Measurements from ENCODE around the gene TBCD.
"Not testable (repeated sequence)": the region's sequence is repeated elsewhere in the genome, so short reads cannot be mapped to it uniquely, and the experiment has no call there.

TBCD gene

GRCh38 chr17:82767041-82767754 is 15.3 kb downstream of the TBCD start:
- no peak for DNase-seq (ENCODE audit: low read depth)

- no peak for DNase-seq (ENCODE audit: low read depth)
These were observed 17.2 kb downstream of the TBCD start for GRCh38 chr17:82769041-82769440.

GRCh38 chr17:82772026-82772425 is 20.2 kb downstream of the TBCD start:
- no peak for DNase-seq (ENCODE audit: low read depth)

GRCh38 chr17:82774456-82774855 is 22.6 kb downstream of the TBCD start:
- not testable (repeated sequence) for DNase-seq (ENCODE audit: low read depth)

GRCh38 chr17:82775001-82775823 is 23.3 kb downstream of the TBCD start:
- no peak for DNase-seq (ENCODE audit: low read depth)

- no peak for DNase-seq (ENCODE audit: low read depth)
These were observed 24.6 kb downstream of the TBCD start for GRCh38 chr17:82776454-82776853.

- DNase-seq (ENCODE audit: low read depth): not testable (repeated sequence)
These were observed 26.0 kb downstream of the TBCD start for GRCh38 chr17:82777778-82778375.

GRCh38 chr17:82779541-82779940 is 27.7 kb downstream of the TBCD start:
- no peak for DNase-seq (ENCODE audit: low read depth)

- DNase-seq (ENCODE audit: low read depth): no peak
These were observed 28.3 kb downstream of the TBCD start for GRCh38 chr17:82780195-82780594.

- DNase-seq (ENCODE audit: low read depth): no peak
These were observed 29.4 kb downstream of the TBCD start for GRCh38 chr17:82780971-82781893.

GRCh38 chr17:82781894-82782274 is 30.0 kb downstream of the TBCD start:
- DNase-seq (ENCODE audit: low read depth): peak; percentile 82

GRCh38 chr17:82782657-82783207 is 30.9 kb downstream of the TBCD start:
- no peak for DNase-seq (ENCODE audit: low read depth)

- DNase-seq (ENCODE audit: low read depth): no peak
These were observed 31.6 kb downstream of the TBCD start for GRCh38 chr17:82783498-82783897.

GRCh38 chr17:82785581-82785980 is 33.7 kb downstream of the TBCD start:
- DNase-seq (ENCODE audit: low read depth): not testable (repeated sequence)

GRCh38 chr17:82786427-82786826 is 34.6 kb downstream of the TBCD start:
- DNase-seq (ENCODE audit: low read depth): no peak

- DNase-seq (ENCODE audit: low read depth): no peak
These were observed 35.4 kb downstream of the TBCD start for GRCh38 chr17:82787081-82787848.

- no peak for DNase-seq (ENCODE audit: low read depth)
These were observed 36.5 kb downstream of the TBCD start for GRCh38 chr17:82788206-82789001.

- DNase-seq (ENCODE audit: low read depth): no peak
These were observed 37.3 kb downstream of the TBCD start for GRCh38 chr17:82789051-82789592.

GRCh38 chr17:82789806-82790205 is 37.9 kb downstream of the TBCD start:
- no peak for DNase-seq (ENCODE audit: low read depth)

GRCh38 chr17:82790391-82790790 is 38.5 kb downstream of the TBCD start:
- no peak for DNase-seq (ENCODE audit: low read depth)
